Skin of body (tissue), 2 donors: ENCODE results near the gene GPR180. TPM values are rescaled to one million over a fixed set of nuclear protein-coding genes. Genes with fewer than 3 reads are reported as not detected.

ENCODE experiments used
- small RNA-seq: library from RNA; depleted of rRNA; stranded (forward); fragments of <200 nt; gene quantifications from one replicate; pipeline ENCODE3, GENCODE V24; 2014; ENCODE audit warnings: low replicate concordance
- total RNA-seq: library from RNA; depleted of rRNA; stranded (reverse); fragments of >200 nt; gene quantifications from one replicate; pipeline ENCODE4 v1.2.3, GENCODE V29; 2014

GPR180 gene
- total RNA-seq, 1 donor from 2014 or later: 9.9 TPM

Small RNA genes lying within 50 kb of the gene (small RNA-seq; reads per million reads assigned to genes)
- not detected for gene RNA5SP36

Other genes starting within 250 kb of the GPR180 start
- 28.3 TPM for gene DCT, start 122.2 kb upstream of the GPR180 start, total RNA-seq
- 21.6 TPM for gene TGDS, start 5.7 kb upstream of the GPR180 start, total RNA-seq
- 5.1 TPM for gene SOX21, start 110.7 kb downstream of the GPR180 start, total RNA-seq